HTERT RPE-1 (cell line): Measurements from ENCODE around the gene FAM50A.

Experiments used
- in situ Hi-C: fragments of 300-500 bp; cut with MboI; formaldehyde crosslinking; loops from 4 replicates; pipeline ENCODE4 v1.14.3; 2020; ENCODE audit warnings: low sequenced_read_pairs

FAM50A gene

GRCh38 chrX:154463611-154464220, 19.8 kb downstream of the FAM50A start:
- in situ Hi-C loops: no loop called here

- in situ Hi-C loops: no loop called here
Measured at GRCh38 chrX:154464806-154465365, 20.9 kb downstream of the FAM50A start.

GRCh38 chrX:154465601-154466000, 21.7 kb downstream of the FAM50A start:
- in situ Hi-C loops: no loop called here

- in situ Hi-C loops: no loop called here
Measured at GRCh38 chrX:154466036-154466435, 22.1 kb downstream of the FAM50A start.

- in situ Hi-C loops: no loop called here
Measured at GRCh38 chrX:154466907-154467306, 23.0 kb downstream of the FAM50A start.

- in situ Hi-C loops: no loop called here
Measured at GRCh38 chrX:154467556-154467955, 23.6 kb downstream of the FAM50A start.

- in situ Hi-C loops: no loop called here
Measured at GRCh38 chrX:154468217-154468616, 24.3 kb downstream of the FAM50A start.

GRCh38 chrX:154469114-154469513, 25.2 kb downstream of the FAM50A start:
- in situ Hi-C loops: no loop called here

- in situ Hi-C loops: no loop called here
Measured at GRCh38 chrX:154469880-154470279, 25.9 kb downstream of the FAM50A start.

GRCh38 chrX:154470434-154470833, 26.5 kb downstream of the FAM50A start:
- in situ Hi-C loops: no loop called here

- in situ Hi-C loops: no loop called here
Measured at GRCh38 chrX:154470914-154471568, 27.1 kb downstream of the FAM50A start.

GRCh38 chrX:154471839-154472684, 28.1 kb downstream of the FAM50A start:
- in situ Hi-C loops: no loop called here

- in situ Hi-C loops: no loop called here
Measured at GRCh38 chrX:154472685-154473632, 29.0 kb downstream of the FAM50A start.

GRCh38 chrX:154473683-154474082, 29.7 kb downstream of the FAM50A start:
- in situ Hi-C loops: no loop called here

- in situ Hi-C loops: no loop called here
Measured at GRCh38 chrX:154476821-154477220, 32.9 kb downstream of the FAM50A start.

GRCh38 chrX:154477891-154478477, 34.0 kb downstream of the FAM50A start:
- in situ Hi-C loops: no loop called here

- in situ Hi-C loops: no loop called here
Measured at GRCh38 chrX:154478728-154479622, 35.0 kb downstream of the FAM50A start, which contains the start of gene LAGE3. TSS of gene LAGE3 (minus strand) at chrX:154479281. CDS start at chrX:154478915, 366 bp downstream.

GRCh38 chrX:154481195-154481594, 37.3 kb downstream of the FAM50A start:
- in situ Hi-C loops: no loop called here
